ENCODE measurements around the gene GGACT.

Gene GGACT

DNA sequence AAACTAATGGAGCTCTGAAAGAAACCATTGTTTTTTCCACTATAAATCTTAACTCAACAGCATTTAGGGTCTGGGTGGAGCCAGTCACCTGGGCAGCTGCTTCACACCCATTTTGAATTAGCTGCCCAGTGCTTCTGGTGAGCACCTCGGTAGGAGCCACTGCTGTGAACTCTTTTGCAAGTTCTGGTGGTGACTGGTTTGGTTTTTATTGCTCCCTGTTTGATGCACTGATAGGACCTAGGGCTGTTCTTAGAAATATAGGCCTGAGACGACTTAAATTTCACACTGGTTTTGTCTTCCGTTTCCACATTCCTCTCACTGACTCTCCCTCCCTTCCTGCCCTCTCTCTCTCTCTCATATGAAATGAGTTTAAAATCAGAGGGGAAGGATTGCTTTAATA lies 103.9 kb downstream of the GGACT start:
- H3K4me3 ChIP-seq (ENCODE audit: low read depth, low read length) = no peak overlapping the region
- TF ChIP-seq CTCF (IDR thresholded peaks at IDR 0.05; ENCODE audit: borderline replicate concordance, insufficient read depth, low read depth, low read length) = no peak

DNA sequence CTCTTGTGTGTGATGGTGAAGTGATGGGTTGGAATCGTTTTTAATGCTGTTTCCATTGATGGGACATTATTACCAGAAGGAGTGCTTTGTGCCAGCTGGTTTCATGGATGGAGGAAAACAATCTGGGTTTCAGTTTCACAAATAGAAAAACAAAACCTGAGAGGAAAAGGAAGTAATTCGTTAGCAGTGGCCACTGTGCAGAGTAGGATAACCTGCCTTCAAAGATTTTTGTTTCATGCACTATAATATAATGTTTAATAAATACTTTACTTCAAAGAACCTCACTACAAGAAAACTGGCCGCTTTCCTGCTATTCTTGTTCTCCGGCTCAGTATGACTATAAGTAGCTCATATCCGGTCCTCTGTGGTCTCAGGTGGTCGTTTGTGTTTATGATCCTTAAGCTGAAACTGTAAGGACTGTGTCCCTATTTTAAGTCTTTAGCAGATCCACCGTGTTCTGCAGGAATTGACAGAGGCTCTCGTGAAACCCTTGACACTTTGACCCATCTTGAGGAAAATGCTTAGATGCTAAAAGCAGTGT lies 104.7 kb downstream of the GGACT start:
- TF ChIP-seq CTCF (IDR thresholded peaks at IDR 0.05; ENCODE audit: borderline replicate concordance, insufficient read depth, low read depth, low read length) = no peak
- no peak overlapping the region for H3K4me3 ChIP-seq (ENCODE audit: low read depth, low read length)

DNA sequence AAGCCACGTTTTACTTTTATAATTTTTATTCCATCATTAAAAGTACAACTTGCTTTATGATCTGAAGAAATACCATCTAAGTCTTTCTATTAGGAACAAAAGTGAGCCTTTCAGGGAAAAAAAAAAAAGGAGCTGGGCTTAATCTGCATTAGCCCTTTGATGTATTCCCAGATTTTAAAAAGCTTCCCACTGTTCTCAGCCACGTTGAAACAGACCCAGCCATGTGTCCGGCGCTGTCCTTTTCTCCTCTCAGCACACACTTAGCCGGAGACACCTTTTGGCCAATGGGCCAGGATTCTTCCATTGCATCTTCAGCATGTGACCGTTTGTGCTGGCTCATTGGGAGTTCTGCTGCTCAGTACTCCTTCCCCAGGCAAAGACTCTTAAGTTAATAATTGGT lies 105.5 kb downstream of the GGACT start:
- no peak for TF ChIP-seq CTCF (IDR thresholded peaks at IDR 0.05; ENCODE audit: borderline replicate concordance, insufficient read depth, low read depth, low read length)
- H3K4me3 ChIP-seq (ENCODE audit: low read depth, low read length) = no peak overlapping the region

DNA sequence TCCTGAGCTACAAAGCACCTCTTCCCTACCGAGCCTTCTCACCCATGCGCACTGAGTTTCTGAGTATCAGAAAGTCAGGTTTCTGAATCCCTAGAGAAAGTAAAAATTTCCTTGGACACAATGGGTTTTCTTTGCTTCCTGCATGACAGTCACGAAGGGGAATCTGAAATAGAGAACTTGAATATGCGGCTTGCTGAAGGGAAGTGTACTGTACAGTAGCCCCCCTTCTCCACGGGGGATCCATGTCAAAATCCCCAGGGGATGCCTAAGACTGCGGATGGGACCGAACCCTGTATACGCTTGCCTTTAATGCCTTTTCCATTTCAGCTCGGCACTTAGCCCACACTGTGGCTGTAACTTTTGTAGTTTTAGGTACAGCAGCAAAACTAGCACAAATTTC lies 107.9 kb downstream of the GGACT start:
- no peak overlapping the region for H3K4me3 ChIP-seq (ENCODE audit: low read depth, low read length)
- no peak for TF ChIP-seq CTCF (IDR thresholded peaks at IDR 0.05; ENCODE audit: borderline replicate concordance, insufficient read depth, low read depth, low read length)
